K562 (cell line): Measurements from ENCODE around the gene PXDC1. TPM values are rescaled to one million over a fixed set of nuclear protein-coding genes. Genes with fewer than 3 reads are reported as not detected.
A peak's percentile ranks its signal among the peaks of the same experiment; 100 is the strongest.

Experiments
- BCLAF1 ChIP-seq, 2 experiments: fragments of 450-650 bp in 1 of 2; IDR thresholded peaks; 2 replicates each; pipeline ENCODE4 v1.6.1; 2011 to 2017; ENCODE audit warnings: low read depth in 2 of 2, antibody characterized with exemption in 1 of 2, borderline replicate concordance in 1 of 2, low read length in 1 of 2, mild to moderate bottlenecking in 1 of 2, mixed read lengths in 1 of 2; ENCODE audit not compliant: control insufficient read depth in 1 of 2
- CBX1 ChIP-seq: sonication (generic); IDR thresholded peaks from 2 replicates; pipeline ENCODE4 v1.6.1; 2016; ENCODE audit warnings: antibody characterized with exemption, low read depth, mild to moderate bottlenecking
- MLLT1 ChIP-seq, 2 experiments: fragments of 450-650 bp; IDR thresholded peaks; 2 replicates each; pipeline ENCODE4 v1.6.1; 2016
- ZNF76 ChIP-seq: fragments of 250-450 bp; sonication (Bioruptor Pico); IDR thresholded peaks from 2 replicates; pipeline ENCODE4 v1.4.0; 2020; ENCODE audit warnings: mild to moderate bottlenecking, moderate library complexity, borderline replicate concordance
- polyA plus RNA-seq, 8 experiments: library from polyadenylated mRNA; depleted of rRNA in 4 of 8; stranded (reverse) in 5 of 8; unstranded in 3 of 8; fragments of >200 nt; fragmentation: Nextera tagmentation in 2 of 8; fragmentation: Illumina TruSeq in 1 of 8; extraction: Ambion mirVana in 2 of 8; extraction: Trizol in 1 of 8; gene quantifications; 2 replicates each; pipeline versions ENCODE4 v1.2.1 to v1.2.3, GENCODE V29; 2011 to 2014; ENCODE audit warnings: inconsistent platforms in 1 of 8, missing spikeins in 1 of 8
- total RNA-seq, 7 experiments: library from RNA; depleted of rRNA in 6 of 7; stranded (reverse); fragments of >200 nt in 6 of 7; fragmentation: Illumina TruSeq in 2 of 7; extraction: Trizol in 2 of 7; gene quantifications; 2 replicates each; pipeline versions ENCODE4 v1.2.1 to v1.2.3, GENCODE V29; 2011 to 2021; ENCODE audit warnings: low replicate concordance in 1 of 7
- TF ChIP-seq, protein P1 (sequence below), 3 experiments: IDR thresholded peaks in 2 of 3; conservative IDR thresholded peaks in 1 of 3; 2 replicates each; pipeline ENCODE4 v1.5.1; 2011 to 2012; ENCODE audit warnings: low read length in 3 of 3, mild to moderate bottlenecking in 3 of 3, control low read depth in 2 of 3, improper control_type of control experiment in 1 of 3, inconsistent platforms in 1 of 3, low read depth in 1 of 3, mixed read lengths in 1 of 3, moderate library complexity in 1 of 3; ENCODE audit not compliant: insufficient read depth in 2 of 3

Gene PXDC1
- total and polyA plus RNA-seq, 9 of the 15 experiments (the other 6 are each of a cell fraction or from before 2014, with no cell fraction given) = 0.09 to 0.33 (median 0.16) TPM; not detected in 5

DNA sequence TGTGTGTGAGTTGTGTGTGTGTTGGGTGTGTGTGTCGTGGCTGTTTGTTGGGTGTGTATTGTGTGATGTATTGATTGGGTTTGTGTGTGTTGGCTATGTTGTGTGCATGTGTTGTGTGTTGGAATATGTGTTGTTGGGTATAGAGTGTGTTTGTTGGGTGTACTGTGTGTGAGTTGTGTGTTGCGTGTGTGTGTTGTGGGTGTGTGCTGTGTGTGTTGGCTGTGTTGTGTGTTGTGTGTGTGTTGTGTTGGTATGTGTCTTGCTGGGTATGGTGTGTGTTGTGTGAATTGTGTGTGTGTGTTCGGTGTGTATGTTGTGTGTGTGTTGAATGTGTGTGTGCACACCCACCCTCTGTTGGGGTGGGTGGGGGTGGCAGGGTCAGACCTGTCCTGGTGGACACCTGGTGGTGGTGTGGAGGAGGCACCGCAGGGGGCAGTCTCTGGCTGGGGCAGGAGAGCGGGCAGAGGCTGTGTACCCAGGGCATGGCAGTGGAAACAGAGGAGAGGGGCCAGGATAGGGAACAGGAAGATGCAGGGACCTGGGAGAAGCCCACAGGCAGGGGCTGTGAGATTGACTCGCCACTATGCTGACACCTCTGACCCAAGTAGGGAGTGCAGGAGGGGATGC is 25.5 kb upstream of the PXDC1 start (continued):
- TF ChIP-seq, protein P1, sequence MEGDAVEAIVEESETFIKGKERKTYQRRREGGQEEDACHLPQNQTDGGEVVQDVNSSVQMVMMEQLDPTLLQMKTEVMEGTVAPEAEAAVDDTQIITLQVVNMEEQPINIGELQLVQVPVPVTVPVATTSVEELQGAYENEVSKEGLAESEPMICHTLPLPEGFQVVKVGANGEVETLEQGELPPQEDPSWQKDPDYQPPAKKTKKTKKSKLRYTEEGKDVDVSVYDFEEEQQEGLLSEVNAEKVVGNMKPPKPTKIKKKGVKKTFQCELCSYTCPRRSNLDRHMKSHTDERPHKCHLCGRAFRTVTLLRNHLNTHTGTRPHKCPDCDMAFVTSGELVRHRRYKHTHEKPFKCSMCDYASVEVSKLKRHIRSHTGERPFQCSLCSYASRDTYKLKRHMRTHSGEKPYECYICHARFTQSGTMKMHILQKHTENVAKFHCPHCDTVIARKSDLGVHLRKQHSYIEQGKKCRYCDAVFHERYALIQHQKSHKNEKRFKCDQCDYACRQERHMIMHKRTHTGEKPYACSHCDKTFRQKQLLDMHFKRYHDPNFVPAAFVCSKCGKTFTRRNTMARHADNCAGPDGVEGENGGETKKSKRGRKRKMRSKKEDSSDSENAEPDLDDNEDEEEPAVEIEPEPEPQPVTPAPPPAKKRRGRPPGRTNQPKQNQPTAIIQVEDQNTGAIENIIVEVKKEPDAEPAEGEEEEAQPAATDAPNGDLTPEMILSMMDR (IDR thresholded peaks at IDR 0.05 in 2 of 3, conservative IDR thresholded peaks at IDR 0.05 in 1 of 3; ENCODE audit: insufficient read depth in 2 of 3, low read depth in 1 of 3, low read length in 3 of 3) = 0 out of 6 replicates have a peak, but pooled peaks of 2 of the 3 experiments have one; percentile 18 to 24
- TF ChIP-seq ZNF76 (CRISPR knock-in tag) = no peak
- peak; percentile 52 to 77; a peak in 3 of 4 replicates for TF ChIP-seq MLLT1 (IDR thresholded peaks at IDR 0.05)
- 0 out of 4 replicates have a peak, but pooled peaks of 1 of the 2 experiments have one; percentile 59 for TF ChIP-seq BCLAF1 (IDR thresholded peaks at IDR 0.05; ENCODE audit: borderline replicate concordance in 1 of 2, control insufficient read depth in 1 of 2, low read depth in 2 of 2, low read length in 1 of 2)
- TF ChIP-seq CBX1 = 0 out of 2 replicates have a peak, but pooled peaks have one; percentile 48
- TF ChIP-seq, all 486 proteins: peak for 17
